ENCODE results near the gene AKT3.

AKT3 gene

GRCh38 chr1:243748227-243748626 lies 101.8 kb downstream of the AKT3 start:
- TF ChIP-seq CTCF (IDR thresholded peaks at IDR 0.05; ENCODE audit: low read depth, low read length): no peak
- DNase-seq (ENCODE audit: low read depth in 2 of 2): no peak
- H3K4me3 ChIP-seq (replicated peaks in 1 of 2; ENCODE audit: low read depth in 2 of 2, low read length in 2 of 2): no peak overlapping the region

GRCh38 chr1:243746751-243747150 lies 103.3 kb downstream of the AKT3 start:
- TF ChIP-seq CTCF (IDR thresholded peaks at IDR 0.05; ENCODE audit: low read depth, low read length): no peak
- no peak overlapping the region for H3K4me3 ChIP-seq (replicated peaks in 1 of 2; ENCODE audit: low read depth in 2 of 2, low read length in 2 of 2)
- no peak for DNase-seq (ENCODE audit: low read depth in 2 of 2)

- peak; percentile 30 to 62 for DNase-seq (ENCODE audit: low read depth in 2 of 2)
- no peak overlapping the region for H3K4me3 ChIP-seq (replicated peaks in 1 of 2; ENCODE audit: low read depth in 2 of 2, low read length in 2 of 2)
- TF ChIP-seq CTCF (IDR thresholded peaks at IDR 0.05; ENCODE audit: low read depth, low read length): no peak
These were observed 104.7 kb downstream of the AKT3 start for GRCh38 chr1:243745356-243745755.

GRCh38 chr1:243742819-243743218 lies 107.2 kb downstream of the AKT3 start:
- DNase-seq (ENCODE audit: low read depth in 2 of 2): peak; percentile 64 to 93
- TF ChIP-seq CTCF (IDR thresholded peaks at IDR 0.05; ENCODE audit: low read depth, low read length): no peak

GRCh38 chr1:243740255-243740999 lies 109.6 kb downstream of the AKT3 start:
- no peak for TF ChIP-seq CTCF (IDR thresholded peaks at IDR 0.05; ENCODE audit: low read depth, low read length)
- no peak overlapping the region for H3K4me3 ChIP-seq (replicated peaks in 1 of 2; ENCODE audit: low read depth in 2 of 2, low read length in 2 of 2)
- DNase-seq (ENCODE audit: low read depth in 2 of 2): peak in 1 of 2 donors; percentile 57

More at GRCh38 chr1:243742819-243743218, 107.2 kb downstream of the AKT3 start:
- peak overlapping the region in 1 of 2 donors; percentile 26 for H3K4me3 ChIP-seq (replicated peaks in 1 of 2; ENCODE audit: low read depth in 2 of 2, low read length in 2 of 2)

GRCh38 chr1:243739335-243740003 lies 110.6 kb downstream of the AKT3 start:
- no peak for TF ChIP-seq CTCF (IDR thresholded peaks at IDR 0.05; ENCODE audit: low read depth, low read length)
- no peak overlapping the region for H3K4me3 ChIP-seq (replicated peaks in 1 of 2; ENCODE audit: low read depth in 2 of 2, low read length in 2 of 2)
- peak in 1 of 2 donors; percentile 69 for DNase-seq (ENCODE audit: low read depth in 2 of 2)
